DOHH2 (cell line): Measurements from ENCODE around the gene MESD.

Experiments used
- H3F3A ChIP-seq: fragments of 200-600 bp; sonication (generic), shearing (Covaris generic); 2 replicates; pipeline ENCODE4 v1.6.0; 2016; ENCODE audit warnings: antibody characterized with exemption, mild to moderate bottlenecking; ENCODE audit not compliant: control insufficient read depth, insufficient read depth
- H3K27ac ChIP-seq: fragments of 200-600 bp; sonication (generic); 2 replicates; pipeline ENCODE4 v1.5.1; 2014; ENCODE audit warnings: low read depth, mild to moderate bottlenecking, low read length, moderate library complexity
- H3K27me3 ChIP-seq: fragments of 200-600 bp; sonication (generic); 2 replicates; pipeline ENCODE4 v1.6.1; 2014; ENCODE audit warnings: mild to moderate bottlenecking, low read length, mixed read lengths; ENCODE audit not compliant: control insufficient read depth
- H3K36me3 ChIP-seq: fragments of 200-600 bp; sonication (generic); 2 replicates; pipeline ENCODE4 v1.6.1; 2014; ENCODE audit warnings: mild to moderate bottlenecking, low read length, moderate library complexity, mixed read lengths; ENCODE audit not compliant: control insufficient read depth
- H3K4me1 ChIP-seq: fragments of 200-600 bp; sonication (generic); 2 replicates; pipeline ENCODE4 v1.6.1; 2014; ENCODE audit warnings: mild to moderate bottlenecking, low read length, mixed read lengths; ENCODE audit not compliant: control insufficient read depth
- H3K4me2 ChIP-seq: fragments of 200-600 bp; sonication (generic); 2 replicates; pipeline ENCODE4 v1.6.0; 2014; ENCODE audit warnings: mild to moderate bottlenecking, low read length, moderate library complexity
- H3K4me3 ChIP-seq: fragments of 200-600 bp; sonication (generic); 2 replicates; pipeline ENCODE4 v1.5.1; 2014; ENCODE audit warnings: mild to moderate bottlenecking, low read length, mixed read lengths
- H3K79me2 ChIP-seq: fragments of 200-600 bp; sonication (generic); 2 replicates; pipeline ENCODE4 v1.6.1; 2014; ENCODE audit warnings: mild to moderate bottlenecking, low read length, mixed read lengths; ENCODE audit not compliant: control insufficient read depth
- H3K9me2 ChIP-seq: fragments of 200-600 bp; sonication (generic); replicated peaks from 2 replicates; pipeline ENCODE4 v1.6.1; 2014; ENCODE audit warnings: mild to moderate bottlenecking, low read length, mixed read lengths; ENCODE audit not compliant: control insufficient read depth
- H3K9me3 ChIP-seq: fragments of 200-600 bp; sonication (generic); 2 replicates; pipeline ENCODE4 v1.6.1; 2014; ENCODE audit warnings: antibody characterized with exemption, low read length, mixed read lengths; ENCODE audit not compliant: control insufficient read depth, insufficient read depth
- H4K20me1 ChIP-seq: fragments of 200-600 bp; sonication (generic); 2 replicates; pipeline ENCODE4 v1.6.0; 2014; ENCODE audit warnings: low read depth, mild to moderate bottlenecking, antibody characterized with exemption, low read length, moderate library complexity; ENCODE audit not compliant: control insufficient read depth, insufficient read depth
- CTCF ChIP-seq: fragments of 200-600 bp; sonication (generic); IDR thresholded peaks from one replicate; pipeline ENCODE4 v1.5.1; 2014; ENCODE audit warnings: antibody characterized with exemption, mild to moderate bottlenecking, low read depth, low read length; ENCODE audit not compliant: poor library complexity, severe bottlenecking
- EZH2phosphoT487 ChIP-seq: fragments of 200-600 bp; sonication (generic); IDR thresholded peaks from 2 replicates; pipeline ENCODE4 v1.6.1; 2017; ENCODE audit warnings: borderline replicate concordance, mild to moderate bottlenecking, antibody characterized with exemption, low read length, moderate library complexity, mixed read lengths

Gene MESD

GRCh38 chr15:80976851-80977250, 12.8 kb downstream of the MESD start:
- H4K20me1 ChIP-seq, result 0 out of 2 replicates have a peak, but pooled peaks cover 2% of the 10 kb centered on the region
- peaks cover 50% of the 10 kb centered on the region for H3K36me3 ChIP-seq
- H3K4me2 ChIP-seq, result no peak overlapping the region
- peaks cover 48% of the 10 kb centered on the region for H3K79me2 ChIP-seq
- no peaks in the 10 kb centered on the region for H3F3A ChIP-seq
- no peaks in the 10 kb centered on the region for H3K4me1 ChIP-seq
- TF ChIP-seq EZH2phosphoT487, result no peak
- no peak for TF ChIP-seq CTCF
- no peaks in the 10 kb centered on the region for H3K9me2 ChIP-seq
- H3K27ac ChIP-seq, result no peak overlapping the region
- H3K9me3 ChIP-seq, result no peaks in the 10 kb centered on the region
- no peaks in the 10 kb centered on the region for H3K27me3 ChIP-seq
- no peak overlapping the region for H3K4me3 ChIP-seq

- Histone ChIP-seq H4K20me1 (0 out of 2 replicates have a peak, but pooled peaks cover 7% of the 10 kb centered on the region), H3K4me3 (no peak overlapping the region), H3K4me1 (no peaks in the 10 kb centered on the region), H3K27ac (no peak overlapping the region), H3K9me3 (no peaks in the 10 kb centered on the region), H3K4me2 (no peak overlapping the region), H3K9me2 (no peaks in the 10 kb centered on the region), H3K36me3 (peaks cover 45% of the 10 kb centered on the region), H3F3A (no peaks in the 10 kb centered on the region; the same call in 1 of the 2 replicates), H3K79me2 (peaks cover 46% of the 10 kb centered on the region), H3K27me3 (no peaks in the 10 kb centered on the region)
- TF ChIP-seq CTCF (no peak), EZH2phosphoT487 (no peak)
Observed at GRCh38 chr15:80974914-80975313, 14.7 kb downstream of the MESD start.

- no peaks in the 10 kb centered on the region for H3K9me3 ChIP-seq
- no peak overlapping the region for H3K27ac ChIP-seq
- peaks cover 28% of the 10 kb centered on the region for H3K36me3 ChIP-seq
- no peaks in the 10 kb centered on the region for H3K9me2 ChIP-seq
- no peaks in the 10 kb centered on the region for H3K27me3 ChIP-seq
- no peak overlapping the region for H3K4me2 ChIP-seq
- peaks cover 24% of the 10 kb centered on the region for H3K79me2 ChIP-seq
- no peaks in the 10 kb centered on the region; the same call in 1 of the 2 replicates for H3F3A ChIP-seq
- H3K4me3 ChIP-seq, result no peak overlapping the region
- H4K20me1 ChIP-seq, result 0 out of 2 replicates have a peak, but pooled peaks cover 7% of the 10 kb centered on the region
- no peak for TF ChIP-seq CTCF
- TF ChIP-seq EZH2phosphoT487, result no peak
- no peaks in the 10 kb centered on the region for H3K4me1 ChIP-seq
Observed at GRCh38 chr15:80972276-80972675, 17.3 kb downstream of the MESD start.

GRCh38 chr15:80971143-80971542, 18.5 kb downstream of the MESD start:
- Histone ChIP-seq H3K27me3 (no peaks in the 10 kb centered on the region), H4K20me1 (0 out of 2 replicates have a peak, but pooled peaks cover 7% of the 10 kb centered on the region)

More at GRCh38 chr15:80971143-80971542, 18.5 kb downstream of the MESD start:
- Histone ChIP-seq H3K9me2 (no peaks in the 10 kb centered on the region), H3K4me1 (no peaks in the 10 kb centered on the region), H3K9me3 (no peaks in the 10 kb centered on the region), H3K4me2 (no peak overlapping the region), H3K36me3 (peaks cover 20% of the 10 kb centered on the region), H3K79me2 (peaks cover 14% of the 10 kb centered on the region), H3K4me3 (no peak overlapping the region), H3F3A (no peaks in the 10 kb centered on the region; the same call in 1 of the 2 replicates), H3K27ac (no peak overlapping the region)
- TF ChIP-seq CTCF (no peak), EZH2phosphoT487 (no peak)
